K562 (cell line): ENCODE data around the gene TCF3. TPM values are rescaled to one million over a fixed set of nuclear protein-coding genes. Genes with fewer than 3 reads are reported as not detected.

Source experiments
- DPF2 ChIP-seq: fragments of 450-650 bp; IDR thresholded peaks from 2 replicates; pipeline ENCODE4 v1.6.1; 2016
- KDM5B ChIP-seq: fragments of 200-600 bp; sonication (generic); IDR thresholded peaks from 2 replicates; pipeline ENCODE4 v1.6.1; 2012; ENCODE audit warnings: low read depth, mild to moderate bottlenecking, moderate library complexity, low read length, control low read depth, inconsistent platforms; ENCODE audit not compliant: insufficient replicate concordance
- L3MBTL2 ChIP-seq: fragments of 450-650 bp; IDR thresholded peaks from 2 replicates; pipeline ENCODE4 v1.6.1; 2016; ENCODE audit warnings: mild to moderate bottlenecking, moderate library complexity
- MGA ChIP-seq: fragments of 450-650 bp; IDR thresholded peaks from 2 replicates; pipeline ENCODE4 v1.6.1; 2016; ENCODE audit warnings: mild to moderate bottlenecking, moderate library complexity
- WHSC1 ChIP-seq: IDR thresholded peaks from one replicate; pipeline ENCODE4 v1.6.1; 2012; ENCODE audit warnings: low read length, control low read depth, inconsistent platforms
- ZBTB17 ChIP-seq: fragments of 450-650 bp; formaldehyde crosslinking; IDR thresholded peaks from 2 replicates; pipeline ENCODE4 v1.4.0; 2020; ENCODE audit warnings: mild to moderate bottlenecking
- ZBTB40 ChIP-seq, 2 experiments: fragments of 450-650 bp in 1 of 2; sonication (generic) in 1 of 2; formaldehyde crosslinking in 1 of 2; IDR thresholded peaks; 2 replicates each; pipeline versions ENCODE4 v1.7.1 to v1.9.0; 2016 to 2022; ENCODE audit warnings: inconsistent platforms in 1 of 2, mild to moderate bottlenecking in 1 of 2, missing genetic modification reagents in 1 of 2
- ZNF696 ChIP-seq: fragments of 250-450 bp; sonication (Bioruptor Pico); conservative IDR thresholded peaks from 2 replicates; pipeline ENCODE4 v1.4.0; 2020; ENCODE audit warnings: mild to moderate bottlenecking, moderate library complexity
- polyA plus RNA-seq, 8 experiments: library from polyadenylated mRNA; depleted of rRNA in 4 of 8; stranded (reverse) in 5 of 8; unstranded in 3 of 8; fragments of >200 nt; fragmentation: Nextera tagmentation in 2 of 8; fragmentation: Illumina TruSeq in 1 of 8; extraction: Ambion mirVana in 2 of 8; extraction: Trizol in 1 of 8; gene quantifications; 2 replicates each; pipeline versions ENCODE4 v1.2.1 to v1.2.3, GENCODE V29; 2011 to 2014; ENCODE audit warnings: inconsistent platforms in 1 of 8, missing spikeins in 1 of 8
- total RNA-seq, 7 experiments: library from RNA; depleted of rRNA in 6 of 7; stranded (reverse); fragments of >200 nt in 6 of 7; fragmentation: Illumina TruSeq in 2 of 7; extraction: Trizol in 2 of 7; gene quantifications; 2 replicates each; pipeline versions ENCODE4 v1.2.1 to v1.2.3, GENCODE V29; 2011 to 2021; ENCODE audit warnings: low replicate concordance in 1 of 7

Gene TCF3
- total and polyA plus RNA-seq, 9 of the 15 experiments (the other 6 are each of a cell fraction or from before 2014, with no cell fraction given): 5.6 to 259 (median 84.0) TPM

GRCh38 chr19:1685046-1685445 is 32.6 kb upstream of the TCF3 start (continued):
- no peak for TF ChIP-seq ZNF696 (CRISPR knock-in tag)
- TF ChIP-seq ZBTB17 (CRISPR knock-in tag): no peak
- peak; percentile 41; the same call in 1 of the 2 replicates for TF ChIP-seq L3MBTL2
- no peak for TF ChIP-seq ZBTB40 (IDR thresholded peaks at IDR 0.05)
- no peak for TF ChIP-seq ZBTB40 (CRISPR knock-in tag; IDR thresholded peaks at IDR 0.05)
- TF ChIP-seq MGA: no peak
- no peak for TF ChIP-seq WHSC1
- TF ChIP-seq DPF2: 0 out of 2 replicates have a peak, but pooled peaks have one; percentile 33
- no peak for TF ChIP-seq KDM5B
